Upper lobe of left lung (tissue), 6 donors: ENCODE data around the gene SDSL. TPM values are rescaled to one million over a fixed set of nuclear protein-coding genes. Genes with fewer than 3 reads are reported as not detected.

ENCODE experiments used
- ATAC-seq, 2 donors: fragments of 200-7000 bp; cut with Tn5 transposase; one replicate each; pipeline ENCODE4 v1.9.1; 2022; ENCODE audit warnings: mild to moderate bottlenecking in 2 of 2, moderate library complexity in 2 of 2; ENCODE audit not compliant: low FRiP score in 2 of 2
- DNase-seq, 2 donors: peaks; one replicate each; pipeline ENCODE4 v3.0.0-alpha.2; 2019 to 2020
- H3K27ac ChIP-seq, 4 donors: fragments of 200-600 bp; sonication (generic); one replicate each; pipeline ENCODE4 v1.5.1; 2016 to 2019
- H3K27me3 ChIP-seq, 4 donors: fragments of 200-600 bp; sonication (generic); one replicate each; pipeline ENCODE4 v1.5.1; 2017 to 2019
- H3K36me3 ChIP-seq, 4 donors: fragments of 200-600 bp; sonication (generic); one replicate each; pipeline ENCODE4 v1.5.1; 2016 to 2019
- H3K4me1 ChIP-seq, 4 donors: fragments of 200-600 bp; sonication (generic); one replicate each; pipeline ENCODE4 v1.5.1; 2018 to 2019
- H3K4me3 ChIP-seq, 4 donors: fragments of 200-600 bp; sonication (generic); one replicate each; pipeline ENCODE4 v1.5.1; 2017 to 2019; ENCODE audit warnings: mild to moderate bottlenecking in 2 of 4, moderate library complexity in 1 of 4
- H3K9me3 ChIP-seq, 4 donors: fragments of 200-600 bp; sonication (generic); one replicate each; pipeline ENCODE4 v1.5.1; 2018 to 2019
- CTCF ChIP-seq, 6 experiments: fragments of 450-650 bp in 4 of 6; fragments of 200-600 bp in 2 of 6; sonication (generic) in 2 of 6; IDR thresholded peaks; one replicate each; pipeline ENCODE4 v1.5.1; 2016 to 2019; ENCODE audit warnings: antibody characterized with exemption in 6 of 6
- EP300 ChIP-seq, 4 donors: sonication (generic); formaldehyde crosslinking; IDR thresholded peaks; one replicate each; pipeline ENCODE4 v1.5.1; 2017; ENCODE audit warnings: antibody characterized with exemption in 4 of 4, control low read depth in 2 of 4
- POLR2A ChIP-seq, 4 donors: fragments of 450-650 bp; IDR thresholded peaks; one replicate each; pipeline ENCODE4 v1.5.1; 2016 to 2017; ENCODE audit warnings: antibody characterized with exemption in 4 of 4, mild to moderate bottlenecking in 2 of 4
- POLR2AphosphoS5 ChIP-seq, 2 donors: sonication (generic); formaldehyde crosslinking; IDR thresholded peaks; one replicate each; pipeline ENCODE4 v1.5.1; 2017; ENCODE audit warnings: antibody characterized with exemption in 2 of 2
- WGBS, 2 donors: methylation state at CpG; one replicate each; pipeline ENCODE4 v1.1.5; 2017 to 2018; 5-methylcytosine and 5-hydroxymethylcytosine counted together
- total RNA-seq, 6 donors: library from RNA; depleted of rRNA in 4 of 6; stranded (reverse); fragments of >200 nt in 4 of 6; gene quantifications; one replicate each; pipeline versions ENCODE4 v1.1.0 to v1.2.1, GENCODE V29; 2016 to 2021
- donor health status: DM: no; HTN: no; CAD: no; lungs with moderate emphysema.
- donor health status: DM: no; HTN: yes; CAD: no; lungs with severe emphysema.

SDSL gene
- total RNA-seq, result 10 to 100 TPM in 3 of 6 donors, 1 to 10 TPM in 3; 1.1 to 26.9 (median 9.1) TPM

- H3K27ac ChIP-seq, result peak within 1 kb of the TSS; percentile 13 to 82 (median 68)
- peaks cover 5 to 22% (median 11%) of the 10 kb centered on the region in 4 donors for H3K4me1 ChIP-seq
- H3K27me3 ChIP-seq, result no peaks in the 10 kb centered on the region
- WGBS, 2 donors, result 12 to 17% methylated on average over 6 to 13 of the region's 13 CpGs
- no peak for TF ChIP-seq CTCF (IDR thresholded peaks at IDR 0.05)
- peak in 1 of 4 donors; percentile 46 for TF ChIP-seq EP300 (IDR thresholded peaks at IDR 0.05)
- peak; percentile 28 to 31 for TF ChIP-seq POLR2AphosphoS5 (IDR thresholded peaks at IDR 0.05)
- TF ChIP-seq POLR2A (IDR thresholded peaks at IDR 0.05), result peak in 1 of 4 donors; percentile 76
- H3K4me3 ChIP-seq, result peak within 1 kb of the TSS; percentile 14 to 59 (median 44)
- no peaks in the 10 kb centered on the region for H3K36me3 ChIP-seq
- DNase-seq (peak in 1 of 2 donors; percentile 83), ATAC-seq (peak; percentile 78 to 94)
- no peaks in the 10 kb centered on the region for H3K9me3 ChIP-seq
These were observed at the start of gene SDSL for GRCh38 chr12:113422030-113422885. TSS of gene SDSL (plus strand) at chr12:113422380. CDS start at chr12:113427983, 5,603 bp downstream.

GRCh38 chr12:113373440-113373839 lies 48.7 kb upstream of the SDSL start:
- no peak overlapping the region for H3K27ac ChIP-seq
- WGBS, 2 donors, result 97 to 99% methylated on average over 3 of the region's 3 CpGs
- no peaks in the 10 kb centered on the region for H3K27me3 ChIP-seq
- H3K36me3 ChIP-seq, result peaks cover 3 to 61% (median 33%) of the 10 kb centered on the region in 4 donors
- H3K9me3 ChIP-seq, result no peaks in the 10 kb centered on the region
- no peak for DNase-seq
- no peak overlapping the region for H3K4me3 ChIP-seq
- H3K4me1 ChIP-seq, result no peaks in the 10 kb centered on the region
- ATAC-seq, result no peak
- TF ChIP-seq POLR2AphosphoS5 (IDR thresholded peaks at IDR 0.05) (no peak), EP300 (IDR thresholded peaks at IDR 0.05) (no peak), CTCF (IDR thresholded peaks at IDR 0.05) (no peak), POLR2A (IDR thresholded peaks at IDR 0.05) (no peak)

GRCh38 chr12:113373969-113374368 lies 48.2 kb upstream of the SDSL start:
- no peak overlapping the region for H3K27ac ChIP-seq
- H3K9me3 ChIP-seq, result no peaks in the 10 kb centered on the region
- no peak for ATAC-seq
- TF ChIP-seq POLR2AphosphoS5 (IDR thresholded peaks at IDR 0.05) (no peak), POLR2A (IDR thresholded peaks at IDR 0.05) (no peak), CTCF (IDR thresholded peaks at IDR 0.05) (no peak), EP300 (IDR thresholded peaks at IDR 0.05) (no peak)
- H3K36me3 ChIP-seq, result peaks cover 3 to 61% (median 33%) of the 10 kb centered on the region in 4 donors
- whole genome bisulfite sequencing, 2 donors, result 75 to 82% methylated on average over 3 of the region's 3 CpGs
- no peak for DNase-seq
- H3K4me1 ChIP-seq, result no peaks in the 10 kb centered on the region
- H3K4me3 ChIP-seq, result no peak overlapping the region
- H3K27me3 ChIP-seq, result no peaks in the 10 kb centered on the region

GRCh38 chr12:113374823-113375428 lies 47.3 kb upstream of the SDSL start:
- H3K4me1 ChIP-seq, result no peaks in the 10 kb centered on the region
- TF ChIP-seq POLR2AphosphoS5 (IDR thresholded peaks at IDR 0.05) (no peak), POLR2A (IDR thresholded peaks at IDR 0.05) (no peak)
- no peak overlapping the region for H3K4me3 ChIP-seq
- H3K36me3 ChIP-seq, result peaks cover 3 to 68% (median 33%) of the 10 kb centered on the region in 4 donors
- no peak for DNase-seq
- H3K27ac ChIP-seq, result no peak overlapping the region
- H3K9me3 ChIP-seq, result no peaks in the 10 kb centered on the region
- 92 to 94% methylated on average over 3 to 4 of the region's 4 CpGs for WGBS, 2 donors
- no peak for ATAC-seq
- no peaks in the 10 kb centered on the region for H3K27me3 ChIP-seq

- WGBS, 2 donors, result 84 to 94% methylated on average over 3 of the region's 3 CpGs
- no peak overlapping the region for H3K27ac ChIP-seq
- TF ChIP-seq CTCF (IDR thresholded peaks at IDR 0.05) (no peak), POLR2A (IDR thresholded peaks at IDR 0.05) (no peak), EP300 (IDR thresholded peaks at IDR 0.05) (no peak), POLR2AphosphoS5 (IDR thresholded peaks at IDR 0.05) (no peak)
- no peak overlapping the region for H3K4me3 ChIP-seq
- H3K36me3 ChIP-seq, result peaks cover 3 to 73% (median 39%) of the 10 kb centered on the region in 4 donors
- no peaks in the 10 kb centered on the region for H3K27me3 ChIP-seq
- DNase-seq (no peak), ATAC-seq (no peak)
- H3K4me1 ChIP-seq, result no peaks in the 10 kb centered on the region
- H3K9me3 ChIP-seq, result no peaks in the 10 kb centered on the region
These were observed 43.9 kb upstream of the SDSL start for GRCh38 chr12:113378291-113378690.
